ENCODE measurements around the gene RPS3A. TPM values are rescaled to one million over a fixed set of nuclear protein-coding genes. Genes with fewer than 3 reads are reported as not detected.
"Not testable (repeated sequence)": the region's sequence is repeated elsewhere in the genome, so short reads cannot be mapped to it uniquely, and the experiment has no call there.

Gene RPS3A
- total and polyA plus RNA-seq, 9 donors, result 5,016 to 7,127 (median 5,443) TPM

- H3K36me3 ChIP-seq (ENCODE audit: control insufficient read depth, insufficient read depth, low read length), result peaks cover 50% of the 10 kb centered on the region
- DNase-seq, result no peak
- WGBS (ENCODE audit: insufficient coverage), result 100% methylated on average over 1 of the region's 1 CpG
- H3K9me3 ChIP-seq (replicated peaks; ENCODE audit: control insufficient read depth, low read depth, low read length), result peaks cover 3% of the 10 kb centered on the region
- H3K27ac ChIP-seq (ENCODE audit: low read length), result no peak overlapping the region
- no peaks in the 10 kb centered on the region for H3K27me3 ChIP-seq (ENCODE audit: control insufficient read depth, insufficient read depth, low read length)
- H3K4me3 ChIP-seq (ENCODE audit: low read length), result no peak overlapping the region
- H3K4me1 ChIP-seq (ENCODE audit: control insufficient read depth, insufficient read depth, low read length), result peaks cover 10% of the 10 kb centered on the region
Measured at GRCh38 chr4:151104621-151105020, 5.2 kb downstream of the RPS3A start.

- DNase-seq, result no peak
- Histone ChIP-seq H3K4me1 (ENCODE audit: control insufficient read depth, insufficient read depth, low read length) (peaks cover 8% of the 10 kb centered on the region), H3K9me3 (replicated peaks; ENCODE audit: control insufficient read depth, low read depth, low read length) (peaks cover 3% of the 10 kb centered on the region), H3K27ac (ENCODE audit: low read length) (no peak overlapping the region), H3K27me3 (ENCODE audit: control insufficient read depth, insufficient read depth, low read length) (no peaks in the 10 kb centered on the region), H3K4me3 (ENCODE audit: low read length) (no peak overlapping the region), H3K36me3 (ENCODE audit: control insufficient read depth, insufficient read depth, low read length) (peaks cover 48% of the 10 kb centered on the region)
- WGBS (ENCODE audit: insufficient coverage), result 100% methylated on average over 1 of the region's 5 CpGs
Measured at GRCh38 chr4:151105454-151106032, 6.1 kb downstream of the RPS3A start.

- Histone ChIP-seq H3K4me1 (ENCODE audit: control insufficient read depth, insufficient read depth, low read length) (no peaks in the 10 kb centered on the region), H3K27ac (ENCODE audit: low read length) (no peak overlapping the region), H3K27me3 (ENCODE audit: control insufficient read depth, insufficient read depth, low read length) (no peaks in the 10 kb centered on the region), H3K4me3 (ENCODE audit: low read length) (no peak overlapping the region), H3K36me3 (ENCODE audit: control insufficient read depth, insufficient read depth, low read length) (peaks cover 34% of the 10 kb centered on the region), H3K9me3 (replicated peaks; ENCODE audit: control insufficient read depth, low read depth, low read length) (peaks cover 3% of the 10 kb centered on the region)
- 100% methylated on average over 3 of the region's 3 CpGs for WGBS (ENCODE audit: insufficient coverage)
- DNase-seq, result no peak
Measured at GRCh38 chr4:151107063-151107462, 7.6 kb downstream of the RPS3A start.

GRCh38 chr4:151110236-151110635, 10.8 kb downstream of the RPS3A start:
- WGBS (ENCODE audit: insufficient coverage), result 96% methylated on average over 3 of the region's 3 CpGs
- Histone ChIP-seq H3K36me3 (ENCODE audit: control insufficient read depth, insufficient read depth, low read length) (peaks cover 20% of the 10 kb centered on the region), H3K27me3 (ENCODE audit: control insufficient read depth, insufficient read depth, low read length) (no peaks in the 10 kb centered on the region)

GRCh38 chr4:151114338-151114737, 14.9 kb downstream of the RPS3A start:
- no peak for DNase-seq
- Histone ChIP-seq H3K4me1 (ENCODE audit: control insufficient read depth, insufficient read depth, low read length) (no peaks in the 10 kb centered on the region), H3K27me3 (ENCODE audit: control insufficient read depth, insufficient read depth, low read length) (no peaks in the 10 kb centered on the region), H3K4me3 (ENCODE audit: low read length) (no peak overlapping the region), H3K27ac (ENCODE audit: low read length) (no peak overlapping the region), H3K9me3 (replicated peaks; ENCODE audit: control insufficient read depth, low read depth, low read length) (no peaks in the 10 kb centered on the region), H3K36me3 (ENCODE audit: control insufficient read depth, insufficient read depth, low read length) (no peaks in the 10 kb centered on the region)
- WGBS (ENCODE audit: insufficient coverage), result 63% methylated on average over 3 of the region's 3 CpGs

More at GRCh38 chr4:151110236-151110635, 10.8 kb downstream of the RPS3A start:
- Histone ChIP-seq H3K9me3 (replicated peaks; ENCODE audit: control insufficient read depth, low read depth, low read length) (peaks cover 3% of the 10 kb centered on the region), H3K4me1 (ENCODE audit: control insufficient read depth, insufficient read depth, low read length) (no peaks in the 10 kb centered on the region), H3K4me3 (ENCODE audit: low read length) (no peak overlapping the region), H3K27ac (ENCODE audit: low read length) (no peak overlapping the region)
- DNase-seq, result no peak

GRCh38 chr4:151114986-151115385, 15.6 kb downstream of the RPS3A start:
- Histone ChIP-seq H3K9me3 (replicated peaks; ENCODE audit: control insufficient read depth, low read depth, low read length) (no peaks in the 10 kb centered on the region), H3K4me1 (ENCODE audit: control insufficient read depth, insufficient read depth, low read length) (no peaks in the 10 kb centered on the region), H3K27me3 (ENCODE audit: control insufficient read depth, insufficient read depth, low read length) (no peaks in the 10 kb centered on the region), H3K4me3 (ENCODE audit: low read length) (no peak overlapping the region), H3K27ac (ENCODE audit: low read length) (no peak overlapping the region), H3K36me3 (ENCODE audit: control insufficient read depth, insufficient read depth, low read length) (peaks cover 4% of the 10 kb centered on the region)
- DNase-seq, result no peak
- 100% methylated on average over 2 of the region's 5 CpGs for WGBS (ENCODE audit: insufficient coverage)

- Histone ChIP-seq H3K4me3 (ENCODE audit: low read length) (no peak overlapping the region), H3K27ac (ENCODE audit: low read length) (no peak overlapping the region), H3K4me1 (ENCODE audit: control insufficient read depth, insufficient read depth, low read length) (no peaks in the 10 kb centered on the region), H3K36me3 (ENCODE audit: control insufficient read depth, insufficient read depth, low read length) (peaks cover 4% of the 10 kb centered on the region), H3K27me3 (ENCODE audit: control insufficient read depth, insufficient read depth, low read length) (no peaks in the 10 kb centered on the region), H3K9me3 (replicated peaks; ENCODE audit: control insufficient read depth, low read depth, low read length) (no peaks in the 10 kb centered on the region)
- 39% methylated on average over 12 of the region's 14 CpGs for WGBS (ENCODE audit: insufficient coverage)
- peak; percentile 78 for DNase-seq
Measured at GRCh38 chr4:151117371-151117962, 18.0 kb downstream of the RPS3A start.

- Histone ChIP-seq H3K4me3 (ENCODE audit: low read length) (no peak overlapping the region), H3K9me3 (replicated peaks; ENCODE audit: control insufficient read depth, low read depth, low read length) (no peaks in the 10 kb centered on the region), H3K36me3 (ENCODE audit: control insufficient read depth, insufficient read depth, low read length) (peaks cover 6% of the 10 kb centered on the region), H3K4me1 (ENCODE audit: control insufficient read depth, insufficient read depth, low read length) (no peaks in the 10 kb centered on the region), H3K27me3 (ENCODE audit: control insufficient read depth, insufficient read depth, low read length) (no peaks in the 10 kb centered on the region), H3K27ac (ENCODE audit: low read length) (no peak overlapping the region)
- WGBS (ENCODE audit: insufficient coverage), result no CpG with 5 or more reads among the region's 1 CpG
- DNase-seq, result no peak
Measured at GRCh38 chr4:151129796-151130195, 30.4 kb downstream of the RPS3A start.

- no peak for DNase-seq
- Histone ChIP-seq H3K36me3 (ENCODE audit: control insufficient read depth, insufficient read depth, low read length) (peaks cover 2% of the 10 kb centered on the region), H3K4me1 (ENCODE audit: control insufficient read depth, insufficient read depth, low read length) (no peaks in the 10 kb centered on the region), H3K27me3 (ENCODE audit: control insufficient read depth, insufficient read depth, low read length) (no peaks in the 10 kb centered on the region), H3K4me3 (ENCODE audit: low read length) (no peak overlapping the region), H3K9me3 (replicated peaks; ENCODE audit: control insufficient read depth, low read depth, low read length) (no peaks in the 10 kb centered on the region), H3K27ac (ENCODE audit: low read length) (no peak overlapping the region)
- WGBS (ENCODE audit: insufficient coverage), result 92% methylated on average over 4 of the region's 5 CpGs
Measured at GRCh38 chr4:151133311-151133710, 33.9 kb downstream of the RPS3A start.

GRCh38 chr4:151136048-151136447, 36.6 kb downstream of the RPS3A start:
- not testable (repeated sequence) for H3K9me3 ChIP-seq (replicated peaks; ENCODE audit: control insufficient read depth, low read depth, low read length); H3K4me3 ChIP-seq (ENCODE audit: low read length); DNase-seq; H3K27ac ChIP-seq (ENCODE audit: low read length); H3K27me3 ChIP-seq (ENCODE audit: control insufficient read depth, insufficient read depth, low read length); H3K4me1 ChIP-seq (ENCODE audit: control insufficient read depth, insufficient read depth, low read length); H3K36me3 ChIP-seq (ENCODE audit: control insufficient read depth, insufficient read depth, low read length)
- no CpG with 5 or more reads among the region's 3 CpGs for WGBS (ENCODE audit: insufficient coverage)

Measured in muscle of leg (tissue), 11 donors.